ENCODE results near the gene TGM3. TPM values are rescaled to one million over a fixed set of nuclear protein-coding genes. Genes with fewer than 3 reads are reported as not detected.

The TGM3 gene
- total and polyA plus RNA-seq, 2 experiments from 2014 or later, result 0.08 TPM; not detected in 1

- TF ChIP-seq CTCF (conservative IDR thresholded peaks at IDR 0.05; ENCODE audit: low read depth in 2 of 2), result no peak
- no peak for TF ChIP-seq JUNB (IDR thresholded peaks at IDR 0.05; ENCODE audit: unreplicated experiment)
Observed at GRCh38 chr20:2293486-2293885, 2.3 kb upstream of the TGM3 start (continued).

- no peaks in the 10 kb centered on the region for H3K79me2 ChIP-seq (replicated peaks; ENCODE audit: insufficient read depth)
- H3K4me1 ChIP-seq (ENCODE audit: insufficient read depth), result peaks cover 10% of the 10 kb centered on the region
- no peak overlapping the region for H3K4me3 ChIP-seq
- no peak for TF ChIP-seq JUNB (IDR thresholded peaks at IDR 0.05; ENCODE audit: unreplicated experiment)
- no peak overlapping the region for H3K4me2 ChIP-seq
- Mint-ChIP-seq H3K27ac (no peak overlapping the region), H3K27me3 (ENCODE audit: insufficient read depth, low read depth, poor library complexity) (peaks cover 2% of the 10 kb centered on the region), H3K9me3 (no peaks in the 10 kb centered on the region; the same call in 2 of the 3 replicates), H3K4me1 (peaks cover 30% of the 10 kb centered on the region), H3K36me3 (ENCODE audit: low read depth) (no peaks in the 10 kb centered on the region), H3K4me3 (no peak overlapping the region)
- no peaks in the 10 kb centered on the region for H3K27me3 ChIP-seq (ENCODE audit: insufficient read depth)
- H3K27ac ChIP-seq (ENCODE audit: low read depth), result no peak overlapping the region
- no peaks in the 10 kb centered on the region for H3K36me3 ChIP-seq (ENCODE audit: insufficient read depth)
- no peak overlapping the region for H2AFZ ChIP-seq
- ATAC-seq, result no peak
- no peaks in the 10 kb centered on the region; the same call in 1 of the 2 replicates for H3K9me2 ChIP-seq (ENCODE audit: insufficient read depth)
- H4K20me1 ChIP-seq (replicated peaks; ENCODE audit: insufficient read depth), result no peaks in the 10 kb centered on the region
- no peak for DNase-seq (ENCODE audit: low spot score)
- H3F3A ChIP-seq (replicated peaks; ENCODE audit: low read depth), result no peaks in the 10 kb centered on the region
Observed at GRCh38 chr20:2293971-2294370, 1.8 kb upstream of the TGM3 start.

- ATAC-seq, result no peak
- H3K27ac ChIP-seq (ENCODE audit: low read depth), result no peak overlapping the region
- no peak for TF ChIP-seq CTCF (conservative IDR thresholded peaks at IDR 0.05; ENCODE audit: low read depth in 2 of 2)
- no peak for TF ChIP-seq NANOG (IDR thresholded peaks at IDR 0.05; ENCODE audit: borderline replicate concordance)
Observed at GRCh38 chr20:2295286-2295685, 515 bp upstream of the TGM3 start.

More at GRCh38 chr20:2295286-2295685, 515 bp upstream of the TGM3 start:
- H3K27ac Mint-ChIP-seq, result no peak overlapping the region
- Histone ChIP-seq H4K20me1 (replicated peaks; ENCODE audit: insufficient read depth) (no peaks in the 10 kb centered on the region), H3K36me3 (ENCODE audit: insufficient read depth) (no peaks in the 10 kb centered on the region), H3K9me2 (ENCODE audit: insufficient read depth) (no peaks in the 10 kb centered on the region; the same call in 1 of the 2 replicates), H3F3A (replicated peaks; ENCODE audit: low read depth) (no peaks in the 10 kb centered on the region), H3K4me1 (ENCODE audit: insufficient read depth) (peaks cover 10% of the 10 kb centered on the region), H3K4me3 (no peak overlapping the region), H3K4me2 (no peak overlapping the region), H3K27me3 (ENCODE audit: insufficient read depth) (no peaks in the 10 kb centered on the region), H2AFZ (no peak overlapping the region), H3K79me2 (replicated peaks; ENCODE audit: insufficient read depth) (no peaks in the 10 kb centered on the region)
- H3K27me3 Mint-ChIP-seq (ENCODE audit: insufficient read depth, low read depth, poor library complexity), result peaks cover 2% of the 10 kb centered on the region
- no peak for DNase-seq (ENCODE audit: low spot score)
- peaks cover 30% of the 10 kb centered on the region for H3K4me1 Mint-ChIP-seq
- no peaks in the 10 kb centered on the region; the same call in 2 of the 3 replicates for H3K9me3 Mint-ChIP-seq
- no peak overlapping the region for H3K4me3 Mint-ChIP-seq
- no peaks in the 10 kb centered on the region for H3K36me3 Mint-ChIP-seq (ENCODE audit: low read depth)
